RPMI8226 (cell line): Measurements from ENCODE around the gene SLC25A20.

Experiments used
- DNase-seq: peaks from one replicate; pipeline ENCODE4 v3.0.0-alpha.2; 2015

SLC25A20 gene

GRCh38 chr3:48897460-48898376 lies 964 bp downstream of the SLC25A20 start:
- DNase-seq = peak; percentile 42

- peak; percentile 94 for DNase-seq
Observed at GRCh38 chr3:48896936-48897335, 1.7 kb downstream of the SLC25A20 start.

- DNase-seq = no peak
Observed at GRCh38 chr3:48894516-48894915, 4.2 kb downstream of the SLC25A20 start.

GRCh38 chr3:48891606-48892005 lies 7.1 kb downstream of the SLC25A20 start:
- DNase-seq = no peak

- DNase-seq = no peak
Observed at GRCh38 chr3:48885753-48886152, 12.9 kb downstream of the SLC25A20 start.

- DNase-seq = no peak
Observed at GRCh38 chr3:48881652-48882114, 17.0 kb downstream of the SLC25A20 start.

- no peak for DNase-seq
Observed at GRCh38 chr3:48881006-48881405, 17.7 kb downstream of the SLC25A20 start.

GRCh38 chr3:48879994-48880377 lies 18.7 kb downstream of the SLC25A20 start:
- DNase-seq = no peak

GRCh38 chr3:48879307-48879993 lies 19.2 kb downstream of the SLC25A20 start:
- DNase-seq = no peak

GRCh38 chr3:48877671-48878070 lies 21.0 kb downstream of the SLC25A20 start:
- no peak for DNase-seq

GRCh38 chr3:48863122-48863521 lies 35.6 kb downstream of the SLC25A20 start:
- DNase-seq = no peak

GRCh38 chr3:48859206-48859605 lies 39.5 kb downstream of the SLC25A20 start:
- peak; percentile 42 for DNase-seq

GRCh38 chr3:48858709-48859108 lies 40.0 kb downstream of the SLC25A20 start:
- DNase-seq = no peak

GRCh38 chr3:48857641-48858040 lies 41.0 kb downstream of the SLC25A20 start:
- DNase-seq = no peak

- DNase-seq = no peak
Observed at GRCh38 chr3:48856469-48856868, 42.2 kb downstream of the SLC25A20 start.

GRCh38 chr3:48855681-48856447 lies 42.8 kb downstream of the SLC25A20 start:
- no peak for DNase-seq

GRCh38 chr3:48852151-48852550 lies 46.5 kb downstream of the SLC25A20 start:
- DNase-seq = no peak

- peak; percentile 44 for DNase-seq
Observed at GRCh38 chr3:48851407-48851806, 47.3 kb downstream of the SLC25A20 start.

GRCh38 chr3:48848816-48849515 lies 49.7 kb downstream of the SLC25A20 start:
- no peak for DNase-seq

- peak; percentile 91 for DNase-seq
Observed at GRCh38 chr3:48847504-48848423, 50.9 kb downstream of the SLC25A20 start, which contains the start of gene PRKAR2A. Gene PRKAR2A, minus strand, starts transcription at chr3:48847874. Its CDS starts 278 bp downstream, at chr3:48847596.

GRCh38 chr3:48847053-48847503 lies 51.6 kb downstream of the SLC25A20 start:
- DNase-seq = peak; percentile 90
